Psoas muscle (tissue), 8 donors: ENCODE results near the gene CD300LF. TPM values are rescaled to one million over a fixed set of nuclear protein-coding genes. Genes with fewer than 3 reads are reported as not detected.

Experiments
- ATAC-seq, 4 donors: fragments of 200-7000 bp; cut with Tn5 transposase; one replicate each; pipeline ENCODE4 v1.9.1; 2020; ENCODE audit warnings: moderate library complexity in 3 of 4, mild to moderate bottlenecking in 2 of 4
- DNase-seq, 2 donors: peaks; one replicate each; pipeline ENCODE4 v3.0.0-alpha.2; 2020
- H3K27ac ChIP-seq: fragments of 200-600 bp; one replicate; pipeline ENCODE4 v1.8.0; 2022
- H3K27me3 ChIP-seq, 3 donors: fragments of 200-600 bp in 1 of 3; one replicate each; pipeline versions ENCODE4 v1.6.1 to v1.8.0; 2013 to 2022; ENCODE audit warnings: low read length in 2 of 3, mild to moderate bottlenecking in 2 of 3, moderate library complexity in 1 of 3; ENCODE audit not compliant: insufficient read depth in 3 of 3
- H3K36me3 ChIP-seq, 2 donors: fragments of 200-600 bp in 1 of 2; one replicate each; pipeline versions ENCODE4 v1.6.1 to v1.8.0; 2013 to 2022; ENCODE audit warnings: low read depth in 1 of 2, mild to moderate bottlenecking in 1 of 2, moderate library complexity in 1 of 2; ENCODE audit not compliant: insufficient read depth in 1 of 2
- H3K4me1 ChIP-seq: fragments of 200-600 bp; one replicate; pipeline ENCODE4 v1.8.0; 2022
- H3K4me3 ChIP-seq: fragments of 200-600 bp; one replicate; pipeline ENCODE4 v1.8.0; 2022; ENCODE audit warnings: mild to moderate bottlenecking
- H3K9me3 ChIP-seq: fragments of 200-600 bp; one replicate; pipeline ENCODE4 v1.8.0; 2022
- CTCF ChIP-seq: fragments of 200-600 bp; IDR thresholded peaks from one replicate; pipeline ENCODE4 v1.8.0; 2022; ENCODE audit warnings: antibody characterized with exemption
- WGBS, 3 donors: extraction: QIAGEN DNeasy Blood & Tissue Kit; methylation state at CpG; one replicate each; pipeline versions ENCODE4 v1.1.6 to v1.1.7; 2013; 5-methylcytosine and 5-hydroxymethylcytosine counted together
- intact Hi-C, 2 donors: fragments of 100-400 bp; cut with DNase I; formaldehyde crosslinking; loops; one replicate each; pipeline versions ENCODE4 v1.11.0 to v1.14.2; 2022
- polyA plus RNA-seq, 3 donors: library from polyadenylated mRNA; stranded (reverse); fragments of 200-250 nt; gene quantifications; one replicate each; pipeline ENCODE4 v1.2.3, GENCODE V29; 2013
- total RNA-seq, 4 donors: library from RNA; stranded (reverse); fragmentation: NEBNext Ultra II Directional in 2 of 4; extraction: Animal tissue kit (Norgen Biotek cat#: 25700) in 2 of 4; gene quantifications; one replicate each; pipeline versions ENCODE4 v1.2.1 to v1.2.4, GENCODE V29; 2021 to 2023
- donor health status: healthy with polysubstance abuse.
- donor health status: DM: no; HTN: no; CAD: no; lungs with moderate emphysema.
- donor health status: Bipolar disorder and iron deficiency.
- donor health status: healthy.
- donor health status: DM: yes; HTN: yes; CAD: no.
- donor health status: DM: no; HTN: no; CAD: no.
- donor health status: DM: no; HTN: no; CAD: no.
- donor health status: DM: yes; HTN: yes; CAD: no.

CD300LF gene
- total and polyA plus RNA-seq, 7 donors, result 0.09 to 0.39 (median 0.24) TPM; not detected in 3

GRCh38 chr17:74671031-74671771 lies 41.5 kb downstream of the CD300LF start:
- Histone ChIP-seq H3K27me3 (peaks cover 0 to 3% (median 0%) of the 10 kb centered on the region in 3 donors), H3K27ac (no peak overlapping the region), H3K4me1 (no peaks in the 10 kb centered on the region), H3K36me3 (no peaks in the 10 kb centered on the region), H3K9me3 (no peaks in the 10 kb centered on the region), H3K4me3 (no peak overlapping the region)
- intact Hi-C loops, result no loop called here
- DNase-seq, result peak; percentile 74 to 85
- ATAC-seq, result peak; percentile 41 to 82 (median 62)
- WGBS, 3 donors, result 8 to 9% (median 8%) methylated on average over 54 to 57 of the region's 57 CpGs
- no peak for TF ChIP-seq CTCF

GRCh38 chr17:74670329-74670728 lies 42.4 kb downstream of the CD300LF start:
- TF ChIP-seq CTCF, result no peak

GRCh38 chr17:74663561-74663960 lies 49.2 kb downstream of the CD300LF start:
- Histone ChIP-seq H3K9me3 (no peaks in the 10 kb centered on the region), H3K4me3 (no peak overlapping the region), H3K4me1 (no peaks in the 10 kb centered on the region), H3K27ac (no peak overlapping the region), H3K36me3 (no peaks in the 10 kb centered on the region), H3K27me3 (peaks cover 0 to 46% (median 5%) of the 10 kb centered on the region in 3 donors)
- DNase-seq (no peak), ATAC-seq (no peak)
- no peak for TF ChIP-seq CTCF
- intact Hi-C loops, result no loop called here
- 66 to 88% (median 82%) methylated on average over 3 of the region's 3 CpGs for whole genome bisulfite sequencing, 3 donors

More at GRCh38 chr17:74670329-74670728, 42.4 kb downstream of the CD300LF start:
- Histone ChIP-seq H3K27ac (no peak overlapping the region), H3K4me1 (no peaks in the 10 kb centered on the region), H3K9me3 (no peaks in the 10 kb centered on the region), H3K27me3 (peaks cover 0 to 3% (median 0%) of the 10 kb centered on the region in 3 donors), H3K36me3 (no peaks in the 10 kb centered on the region), H3K4me3 (no peak overlapping the region)
- intact Hi-C loops, result no loop called here
- no peak for DNase-seq
- ATAC-seq, result no peak
- 69 to 76% (median 73%) methylated on average over 6 of the region's 6 CpGs for WGBS, 3 donors

GRCh38 chr17:74659889-74660288 lies 52.8 kb downstream of the CD300LF start:
- no peaks in the 10 kb centered on the region for H3K4me1 ChIP-seq
- ATAC-seq, result no peak
- peaks cover 0 to 56% (median 5%) of the 10 kb centered on the region in 3 donors for H3K27me3 ChIP-seq
- no peak overlapping the region for H3K27ac ChIP-seq
- 64 to 77% (median 64%) methylated on average over 4 of the region's 4 CpGs for WGBS, 3 donors
- intact Hi-C loops, result no loop called here
- DNase-seq, result no peak
- no peak for TF ChIP-seq CTCF
- H3K9me3 ChIP-seq, result no peaks in the 10 kb centered on the region
- H3K4me3 ChIP-seq, result no peak overlapping the region
- H3K36me3 ChIP-seq, result no peaks in the 10 kb centered on the region
